Natural killer cell treated with Interleukin-12 subunit alpha and Interleukin-12 subunit beta and Interleukin-15 and Interleukin-18, amount 100 ng/mL, for 72 hours (primary cell): ENCODE data around the gene BRF1. TPM values are rescaled to one million over a fixed set of nuclear protein-coding genes. Genes with fewer than 3 reads are reported as not detected.

Experiments used
- ATAC-seq, 2 donors: fragments of 150-1000 bp; cut with Tn5 transposase in 1 of 2; sonication (Bioruptor Pico), chemical (Tn5 transposase) in 1 of 2; 2 replicates each; pipeline ENCODE4 v1.10.0; 2021
- DNase-seq: peaks from one replicate; pipeline ENCODE4 v3.0.0; 2022; ENCODE audit warnings: low spot score
- H3K27ac Mint-ChIP-seq, 2 donors: 1 replicate in 1 of 2; 2 replicates in 1 of 2; pipeline ENCODE4 v1.8.0; 2022; ENCODE audit warnings: mixed read lengths in 2 of 2, mild to moderate bottlenecking in 1 of 2, moderate library complexity in 1 of 2
- H3K27me3 Mint-ChIP-seq, 2 donors: 1 replicate in 1 of 2; 2 replicates in 1 of 2; pipeline ENCODE4 v1.8.0; 2022; ENCODE audit warnings: mixed read lengths in 2 of 2
- H3K36me3 Mint-ChIP-seq: one replicate; pipeline ENCODE4 v1.8.0; 2022; ENCODE audit warnings: mixed read lengths
- H3K4me1 Mint-ChIP-seq, 2 donors: 1 replicate in 1 of 2; 2 replicates in 1 of 2; pipeline ENCODE4 v1.8.0; 2022; ENCODE audit warnings: low read depth in 2 of 2, mixed read lengths in 2 of 2, mild to moderate bottlenecking in 1 of 2
- H3K4me3 Mint-ChIP-seq: one replicate; pipeline ENCODE4 v1.8.0; 2022; ENCODE audit warnings: mixed read lengths
- H3K9me3 Mint-ChIP-seq: 2 replicates; pipeline ENCODE4 v1.8.0; 2022; ENCODE audit warnings: mixed read lengths
- total RNA-seq, 2 donors: library from RNA; stranded (reverse); gene quantifications; one replicate each; pipeline ENCODE4 v1.2.3, GENCODE V29; 2022

Gene BRF1
- total RNA-seq = 10 to 100 TPM; 43.4 to 76.5 TPM

- Mint-ChIP-seq H3K4me1 (peaks cover 22 to 32% of the 10 kb centered on the region in 2 donors), H3K27ac (peak within 1 kb of the TSS; percentile 77 to 85), H3K9me3 (no peaks in the 10 kb centered on the region), H3K36me3 (no peaks in the 10 kb centered on the region), H3K27me3 (no peaks in the 10 kb centered on the region), H3K4me3 (peak within 1 kb of the TSS; percentile 92)
- DNase-seq (peak; percentile 97), ATAC-seq (peak; percentile 94 to 95)
These were observed at the start of gene BRF1 for GRCh38 chr14:105300542-105301102. Gene BRF1 (minus strand): TSS chr14:105301001. CDS start chr14:105300629, 372 bp downstream.

- Mint-ChIP-seq H3K4me3 (no peak overlapping the region), H3K9me3 (no peaks in the 10 kb centered on the region), H3K36me3 (no peaks in the 10 kb centered on the region), H3K4me1 (peaks cover 0 to 2% of the 10 kb centered on the region in 2 donors), H3K27me3 (no peaks in the 10 kb centered on the region), H3K27ac (no peak overlapping the region)
- DNase-seq (no peak), ATAC-seq (no peak)
These were observed 49.2 kb upstream of the BRF1 start for GRCh38 chr14:105349992-105350391.

GRCh38 chr14:105348945-105349699 is 48.3 kb upstream of the BRF1 start:
- H3K9me3 Mint-ChIP-seq = no peaks in the 10 kb centered on the region
- no peak overlapping the region for H3K27ac Mint-ChIP-seq
- H3K4me3 Mint-ChIP-seq = no peak overlapping the region
- no peak for DNase-seq
- peaks cover 0 to 2% of the 10 kb centered on the region in 2 donors for H3K4me1 Mint-ChIP-seq
- no peak for ATAC-seq
- no peaks in the 10 kb centered on the region for H3K27me3 Mint-ChIP-seq
- no peaks in the 10 kb centered on the region for H3K36me3 Mint-ChIP-seq

GRCh38 chr14:105348169-105348944 is 47.6 kb upstream of the BRF1 start:
- H3K4me3 Mint-ChIP-seq = no peak overlapping the region
- ATAC-seq = no peak

GRCh38 chr14:105347587-105347968 is 46.8 kb upstream of the BRF1 start:
- no peak for DNase-seq
- Mint-ChIP-seq H3K9me3 (no peaks in the 10 kb centered on the region), H3K27ac (no peak overlapping the region), H3K36me3 (no peaks in the 10 kb centered on the region), H3K4me1 (peaks cover 0 to 6% of the 10 kb centered on the region in 2 donors), H3K4me3 (no peak overlapping the region), H3K27me3 (no peaks in the 10 kb centered on the region)
- ATAC-seq = no peak

More at GRCh38 chr14:105348169-105348944, 47.6 kb upstream of the BRF1 start:
- Mint-ChIP-seq H3K27ac (no peak overlapping the region), H3K27me3 (no peaks in the 10 kb centered on the region), H3K36me3 (no peaks in the 10 kb centered on the region), H3K4me1 (peaks cover 0 to 2% of the 10 kb centered on the region in 2 donors), H3K9me3 (no peaks in the 10 kb centered on the region)
- no peak for DNase-seq

GRCh38 chr14:105346876-105347586 is 46.2 kb upstream of the BRF1 start:
- H3K4me1 Mint-ChIP-seq = peaks cover 0 to 5% of the 10 kb centered on the region in 2 donors
- no peaks in the 10 kb centered on the region for H3K27me3 Mint-ChIP-seq
- no peak for ATAC-seq
- no peaks in the 10 kb centered on the region for H3K36me3 Mint-ChIP-seq
- H3K9me3 Mint-ChIP-seq = no peaks in the 10 kb centered on the region
- H3K4me3 Mint-ChIP-seq = no peak overlapping the region
- DNase-seq = no peak
- H3K27ac Mint-ChIP-seq = no peak overlapping the region

GRCh38 chr14:105346200-105346533 is 45.4 kb upstream of the BRF1 start:
- H3K4me1 Mint-ChIP-seq = peaks cover 0 to 7% of the 10 kb centered on the region in 2 donors
- ATAC-seq = no peak
- DNase-seq = no peak
- H3K9me3 Mint-ChIP-seq = no peaks in the 10 kb centered on the region
- no peak overlapping the region for H3K27ac Mint-ChIP-seq
- H3K36me3 Mint-ChIP-seq = no peaks in the 10 kb centered on the region
- no peak overlapping the region for H3K4me3 Mint-ChIP-seq
- H3K27me3 Mint-ChIP-seq = no peaks in the 10 kb centered on the region

- ATAC-seq = no peak
- Mint-ChIP-seq H3K27ac (no peak overlapping the region), H3K4me1 (peaks cover 0 to 10% of the 10 kb centered on the region in 2 donors), H3K9me3 (no peaks in the 10 kb centered on the region), H3K36me3 (no peaks in the 10 kb centered on the region), H3K27me3 (no peaks in the 10 kb centered on the region), H3K4me3 (no peak overlapping the region)
- DNase-seq = no peak
These were observed 42.4 kb upstream of the BRF1 start for GRCh38 chr14:105343194-105343593.

- Mint-ChIP-seq H3K27me3 (no peaks in the 10 kb centered on the region), H3K9me3 (no peaks in the 10 kb centered on the region), H3K36me3 (no peaks in the 10 kb centered on the region), H3K4me3 (no peak overlapping the region), H3K27ac (peak overlapping the region in 1 of 2 donors; percentile 60), H3K4me1 (peaks cover 0 to 10% of the 10 kb centered on the region in 2 donors)
- no peak for DNase-seq
- ATAC-seq = peak; percentile 22 to 40
These were observed 40.3 kb upstream of the BRF1 start for GRCh38 chr14:105340821-105341733.

GRCh38 chr14:105337966-105338741 is 37.4 kb upstream of the BRF1 start:
- Mint-ChIP-seq H3K27me3 (no peaks in the 10 kb centered on the region), H3K4me3 (no peak overlapping the region), H3K4me1 (peaks cover 0 to 9% of the 10 kb centered on the region in 2 donors), H3K9me3 (no peaks in the 10 kb centered on the region), H3K36me3 (no peaks in the 10 kb centered on the region), H3K27ac (no peak overlapping the region)
- peak; percentile 58 for DNase-seq
- no peak for ATAC-seq

- Mint-ChIP-seq H3K27ac (no peak overlapping the region), H3K27me3 (no peaks in the 10 kb centered on the region)
These were observed 36.6 kb upstream of the BRF1 start for GRCh38 chr14:105337433-105337832.

GRCh38 chr14:105336477-105337287 is 35.9 kb upstream of the BRF1 start:
- Mint-ChIP-seq H3K4me1 (peaks cover 5 to 13% of the 10 kb centered on the region in 2 donors), H3K27ac (no peak overlapping the region), H3K27me3 (no peaks in the 10 kb centered on the region), H3K9me3 (no peaks in the 10 kb centered on the region), H3K36me3 (no peaks in the 10 kb centered on the region), H3K4me3 (no peak overlapping the region)
- DNase-seq = peak; percentile 10
- no peak for ATAC-seq

More at GRCh38 chr14:105337433-105337832, 36.6 kb upstream of the BRF1 start:
- H3K36me3 Mint-ChIP-seq = no peaks in the 10 kb centered on the region
- DNase-seq (no peak), ATAC-seq (no peak)
- H3K4me1 Mint-ChIP-seq = peaks cover 0 to 12% of the 10 kb centered on the region in 2 donors
- no peak overlapping the region for H3K4me3 Mint-ChIP-seq
- H3K9me3 Mint-ChIP-seq = no peaks in the 10 kb centered on the region
